ENCODE data around the gene C2orf92. TPM values are rescaled to one million over a fixed set of nuclear protein-coding genes. Genes with fewer than 3 reads are reported as not detected.

The C2orf92 gene
- polyA plus RNA-seq, 1 donor from 2014 or later: 10.7 TPM

DNA sequence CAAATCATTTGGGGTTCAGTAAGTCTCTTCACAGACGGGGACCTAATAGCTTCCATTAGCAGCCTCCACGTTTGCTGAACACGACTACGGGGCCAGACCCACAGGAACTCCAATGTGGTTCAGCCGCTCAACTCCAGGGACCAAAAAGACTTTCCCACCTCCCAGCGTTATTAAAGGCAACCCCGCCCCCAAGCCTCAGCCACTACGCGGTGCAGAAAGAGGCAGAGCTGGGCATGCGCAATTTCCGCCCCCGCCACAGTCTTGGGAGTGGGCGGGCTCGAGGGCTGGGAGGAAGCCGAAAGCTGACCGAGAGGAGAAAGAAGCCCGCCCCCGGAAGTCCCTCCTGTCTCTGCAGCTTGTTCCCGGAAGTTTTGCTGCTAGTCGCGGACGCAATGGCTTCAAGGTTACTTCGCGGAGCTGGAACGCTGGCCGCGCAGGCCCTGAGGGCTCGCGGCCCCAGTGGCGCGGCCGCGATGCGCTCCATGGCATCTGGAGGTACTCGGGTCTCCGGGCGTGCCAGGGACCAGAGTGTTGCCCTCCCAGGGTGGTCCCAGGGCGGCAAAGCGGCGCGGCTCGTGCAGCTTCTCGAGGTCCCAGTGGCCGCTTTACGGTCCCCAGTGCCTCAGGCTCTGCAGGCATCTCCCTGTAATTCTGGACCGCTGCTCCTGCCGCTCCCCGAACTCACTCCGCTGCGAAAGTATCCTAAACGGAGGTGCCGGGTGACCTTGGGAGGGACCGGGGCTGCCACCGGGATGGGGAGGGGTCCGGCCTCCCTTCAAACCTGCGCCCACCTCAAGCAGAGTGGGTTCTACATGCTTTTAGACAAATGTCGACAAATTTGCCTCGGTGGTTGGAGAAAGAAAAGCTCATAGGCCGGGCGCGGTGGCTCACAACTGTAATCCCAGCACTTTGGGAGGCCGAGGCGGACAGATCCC lies 23.6 kb upstream of the C2orf92 start, which contains the start of gene COX5B:
Gene COX5B, plus strand, starts transcription at position 368 of the 935 bp plus-strand sequence. Its CDS starts 25 bp downstream, at position 393.
- peak; percentile 72 for TF ChIP-seq MXI1 (conservative IDR thresholded peaks at IDR 0.05; ENCODE audit: poor library complexity, severe bottlenecking)
- TF ChIP-seq POLR2AphosphoS5 (IDR thresholded peaks at IDR 0.05): peak; percentile 95
- TF ChIP-seq TAF1 (IDR thresholded peaks at IDR 0.05; ENCODE audit: low read depth): peak; percentile 93
- no peak for TF ChIP-seq EP300 (conservative IDR thresholded peaks at IDR 0.05; ENCODE audit: poor library complexity, severe bottlenecking)
- TF ChIP-seq EZH2 (IDR thresholded peaks at IDR 0.05; ENCODE audit: borderline replicate concordance, insufficient read depth, low read length, poor library complexity, severe bottlenecking): no peak
- TF ChIP-seq, protein P1, sequence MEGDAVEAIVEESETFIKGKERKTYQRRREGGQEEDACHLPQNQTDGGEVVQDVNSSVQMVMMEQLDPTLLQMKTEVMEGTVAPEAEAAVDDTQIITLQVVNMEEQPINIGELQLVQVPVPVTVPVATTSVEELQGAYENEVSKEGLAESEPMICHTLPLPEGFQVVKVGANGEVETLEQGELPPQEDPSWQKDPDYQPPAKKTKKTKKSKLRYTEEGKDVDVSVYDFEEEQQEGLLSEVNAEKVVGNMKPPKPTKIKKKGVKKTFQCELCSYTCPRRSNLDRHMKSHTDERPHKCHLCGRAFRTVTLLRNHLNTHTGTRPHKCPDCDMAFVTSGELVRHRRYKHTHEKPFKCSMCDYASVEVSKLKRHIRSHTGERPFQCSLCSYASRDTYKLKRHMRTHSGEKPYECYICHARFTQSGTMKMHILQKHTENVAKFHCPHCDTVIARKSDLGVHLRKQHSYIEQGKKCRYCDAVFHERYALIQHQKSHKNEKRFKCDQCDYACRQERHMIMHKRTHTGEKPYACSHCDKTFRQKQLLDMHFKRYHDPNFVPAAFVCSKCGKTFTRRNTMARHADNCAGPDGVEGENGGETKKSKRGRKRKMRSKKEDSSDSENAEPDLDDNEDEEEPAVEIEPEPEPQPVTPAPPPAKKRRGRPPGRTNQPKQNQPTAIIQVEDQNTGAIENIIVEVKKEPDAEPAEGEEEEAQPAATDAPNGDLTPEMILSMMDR (IDR thresholded peaks at IDR 0.05; ENCODE audit: poor library complexity, severe bottlenecking): no peak
- peak; percentile 33 for TF ChIP-seq RAD21 (conservative IDR thresholded peaks at IDR 0.05)
- peak; percentile 40 for TF ChIP-seq SMC3 (conservative IDR thresholded peaks at IDR 0.05; ENCODE audit: poor library complexity)
- TF ChIP-seq, protein P2, sequence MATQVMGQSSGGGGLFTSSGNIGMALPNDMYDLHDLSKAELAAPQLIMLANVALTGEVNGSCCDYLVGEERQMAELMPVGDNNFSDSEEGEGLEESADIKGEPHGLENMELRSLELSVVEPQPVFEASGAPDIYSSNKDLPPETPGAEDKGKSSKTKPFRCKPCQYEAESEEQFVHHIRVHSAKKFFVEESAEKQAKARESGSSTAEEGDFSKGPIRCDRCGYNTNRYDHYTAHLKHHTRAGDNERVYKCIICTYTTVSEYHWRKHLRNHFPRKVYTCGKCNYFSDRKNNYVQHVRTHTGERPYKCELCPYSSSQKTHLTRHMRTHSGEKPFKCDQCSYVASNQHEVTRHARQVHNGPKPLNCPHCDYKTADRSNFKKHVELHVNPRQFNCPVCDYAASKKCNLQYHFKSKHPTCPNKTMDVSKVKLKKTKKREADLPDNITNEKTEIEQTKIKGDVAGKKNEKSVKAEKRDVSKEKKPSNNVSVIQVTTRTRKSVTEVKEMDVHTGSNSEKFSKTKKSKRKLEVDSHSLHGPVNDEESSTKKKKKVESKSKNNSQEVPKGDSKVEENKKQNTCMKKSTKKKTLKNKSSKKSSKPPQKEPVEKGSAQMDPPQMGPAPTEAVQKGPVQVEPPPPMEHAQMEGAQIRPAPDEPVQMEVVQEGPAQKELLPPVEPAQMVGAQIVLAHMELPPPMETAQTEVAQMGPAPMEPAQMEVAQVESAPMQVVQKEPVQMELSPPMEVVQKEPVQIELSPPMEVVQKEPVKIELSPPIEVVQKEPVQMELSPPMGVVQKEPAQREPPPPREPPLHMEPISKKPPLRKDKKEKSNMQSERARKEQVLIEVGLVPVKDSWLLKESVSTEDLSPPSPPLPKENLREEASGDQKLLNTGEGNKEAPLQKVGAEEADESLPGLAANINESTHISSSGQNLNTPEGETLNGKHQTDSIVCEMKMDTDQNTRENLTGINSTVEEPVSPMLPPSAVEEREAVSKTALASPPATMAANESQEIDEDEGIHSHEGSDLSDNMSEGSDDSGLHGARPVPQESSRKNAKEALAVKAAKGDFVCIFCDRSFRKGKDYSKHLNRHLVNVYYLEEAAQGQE (IDR thresholded peaks at IDR 0.05; ENCODE audit: borderline replicate concordance): peak; percentile 91
- peak within 1 kb of the TSS; percentile 94 for H3K4me2 ChIP-seq (ENCODE audit: low read length)
- H3K9me2 ChIP-seq (ENCODE audit: insufficient read depth, low read length): no peaks in the 10 kb centered on the region
- H3K9ac ChIP-seq (ENCODE audit: low read length): peak within 1 kb of the TSS; percentile 89
- H2AFZ ChIP-seq (ENCODE audit: low read depth, low read length): peak within 1 kb of the TSS; percentile 98
- H4K20me1 ChIP-seq (ENCODE audit: insufficient read depth): no peaks in the 10 kb centered on the region
- no peaks in the 10 kb centered on the region for H3F3A ChIP-seq (ENCODE audit: insufficient read depth, low read length, poor library complexity, severe bottlenecking)
- H3K4me3 ChIP-seq (ENCODE audit: low read length): peak within 1 kb of the TSS; percentile 89
- peaks cover 16% of the 10 kb centered on the region for H3K79me2 ChIP-seq (replicated peaks; ENCODE audit: insufficient read depth, low read length)
- H3K27me3 ChIP-seq (ENCODE audit: insufficient read depth, low read depth, low read length): no peaks in the 10 kb centered on the region
- H3K27ac ChIP-seq (ENCODE audit: low read length): peak within 1 kb of the TSS; percentile 77
- no peaks in the 10 kb centered on the region for H3K36me3 ChIP-seq (ENCODE audit: insufficient read depth, low read length)
- no peaks in the 10 kb centered on the region for H3K9me3 ChIP-seq (ENCODE audit: low read length)

DNA sequence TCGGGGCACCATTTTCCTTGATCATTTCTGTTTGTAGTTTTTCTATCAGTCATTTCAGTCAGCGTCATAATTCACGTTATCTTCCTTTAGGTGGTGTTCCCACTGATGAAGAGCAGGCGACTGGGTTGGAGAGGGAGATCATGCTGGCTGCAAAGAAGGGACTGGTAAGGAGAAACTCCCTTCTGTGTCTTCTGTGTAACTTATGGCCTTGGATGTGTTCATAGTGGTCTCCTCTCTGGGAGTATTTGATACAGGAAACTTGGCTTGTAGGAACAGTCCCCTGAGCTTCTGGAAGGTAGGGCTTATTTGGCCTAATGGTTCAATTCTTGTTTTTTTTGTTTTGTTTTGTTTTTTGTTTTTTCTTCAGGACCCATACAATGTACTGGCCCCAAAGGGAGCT lies 22.5 kb upstream of the C2orf92 start:
- H3K27me3 ChIP-seq (ENCODE audit: insufficient read depth, low read depth, low read length): no peaks in the 10 kb centered on the region
- no peaks in the 10 kb centered on the region for H3F3A ChIP-seq (ENCODE audit: insufficient read depth, low read length, poor library complexity, severe bottlenecking)
- TF ChIP-seq MXI1 (conservative IDR thresholded peaks at IDR 0.05; ENCODE audit: poor library complexity, severe bottlenecking) (no peak), POLR2AphosphoS5 (IDR thresholded peaks at IDR 0.05) (no peak), TAF1 (IDR thresholded peaks at IDR 0.05; ENCODE audit: low read depth) (no peak), RAD21 (conservative IDR thresholded peaks at IDR 0.05) (no peak), SMC3 (conservative IDR thresholded peaks at IDR 0.05; ENCODE audit: poor library complexity) (no peak), EZH2 (IDR thresholded peaks at IDR 0.05; ENCODE audit: borderline replicate concordance, insufficient read depth, low read length, poor library complexity, severe bottlenecking) (no peak), EP300 (conservative IDR thresholded peaks at IDR 0.05; ENCODE audit: poor library complexity, severe bottlenecking) (no peak)
- TF ChIP-seq, protein P1 (IDR thresholded peaks at IDR 0.05; ENCODE audit: poor library complexity, severe bottlenecking): no peak
- TF ChIP-seq, protein P2 (IDR thresholded peaks at IDR 0.05; ENCODE audit: borderline replicate concordance): no peak
- H3K4me2 ChIP-seq (ENCODE audit: low read length): peak overlapping the region; percentile 49
- H3K4me3 ChIP-seq (ENCODE audit: low read length): peak overlapping the region; percentile 89
- no peak overlapping the region for H3K27ac ChIP-seq (ENCODE audit: low read length)
- H2AFZ ChIP-seq (ENCODE audit: low read depth, low read length): no peak overlapping the region
- no peaks in the 10 kb centered on the region for H3K9me3 ChIP-seq (ENCODE audit: low read length)
- H3K36me3 ChIP-seq (ENCODE audit: insufficient read depth, low read length): no peaks in the 10 kb centered on the region
- H4K20me1 ChIP-seq (ENCODE audit: insufficient read depth): no peaks in the 10 kb centered on the region
- H3K9ac ChIP-seq (ENCODE audit: low read length): no peak overlapping the region
- no peaks in the 10 kb centered on the region for H3K9me2 ChIP-seq (ENCODE audit: insufficient read depth, low read length)
- peaks cover 16% of the 10 kb centered on the region for H3K79me2 ChIP-seq (replicated peaks; ENCODE audit: insufficient read depth, low read length)
